HG02970 (cell line): ENCODE data around the gene TFAP2E.

Experiments
- ATAC-seq: cut with Tn5 transposase; IDR thresholded peaks from one replicate; pipeline ENCODE4 v1.9.1; 2021; ENCODE audit warnings: mild to moderate bottlenecking, moderate library complexity, moderate number of reproducible peaks; ENCODE audit not compliant: unreplicated experiment, low FRiP score

The TFAP2E gene

GRCh38 chr1:35573198-35574124 is at the start of gene TFAP2E:
TSS of gene TFAP2E (plus strand) at chr1:35573314. CDS start at chr1:35573578, 264 bp downstream.
- ATAC-seq = no peak

DNA sequence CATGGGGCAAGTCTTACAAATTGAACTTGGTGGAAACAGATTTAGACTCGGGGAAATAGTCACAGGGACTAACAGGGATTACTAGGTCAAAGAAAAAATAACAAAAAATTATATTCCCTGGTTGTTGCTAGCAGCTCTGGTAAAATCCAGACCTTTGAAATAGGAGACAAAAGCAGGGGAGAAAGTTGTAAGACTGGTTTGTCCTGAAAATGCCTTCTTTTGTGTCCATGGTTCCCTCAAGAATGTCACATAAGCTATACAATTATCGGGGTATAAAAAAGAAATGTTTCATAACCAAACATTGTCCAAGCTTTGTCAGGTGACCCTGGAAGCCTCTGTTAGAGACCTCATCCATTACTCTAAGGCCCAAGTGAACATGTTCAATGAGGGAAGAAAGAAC is 49.0 kb upstream of the TFAP2E start:
- ATAC-seq = no peak

- no peak for ATAC-seq
Measured at GRCh38 chr1:35530168-35530567, 42.9 kb upstream of the TFAP2E start.

DNA sequence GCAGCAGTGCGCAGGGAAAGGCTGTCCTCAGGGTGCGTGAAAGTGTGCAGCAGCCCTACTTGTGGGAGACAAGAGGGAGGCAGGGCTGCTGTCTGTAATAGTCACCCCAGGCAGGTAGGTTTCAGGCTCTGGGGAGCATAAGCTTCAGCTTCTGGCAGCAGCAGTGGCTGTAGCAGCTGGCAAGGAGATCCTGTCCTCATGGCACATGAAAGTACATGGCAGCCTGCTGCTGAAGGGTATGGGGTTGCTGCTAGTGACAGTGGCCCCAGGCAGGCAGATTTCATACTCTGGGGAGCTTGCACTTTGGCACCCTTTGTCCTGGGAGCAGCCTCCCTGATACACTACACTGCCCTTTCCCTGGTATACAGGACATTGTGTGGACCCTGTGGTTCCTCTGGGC is 42.2 kb upstream of the TFAP2E start:
- no peak for ATAC-seq

- ATAC-seq = no peak
Measured at GRCh38 chr1:35531368-35531767, 41.7 kb upstream of the TFAP2E start.

DNA sequence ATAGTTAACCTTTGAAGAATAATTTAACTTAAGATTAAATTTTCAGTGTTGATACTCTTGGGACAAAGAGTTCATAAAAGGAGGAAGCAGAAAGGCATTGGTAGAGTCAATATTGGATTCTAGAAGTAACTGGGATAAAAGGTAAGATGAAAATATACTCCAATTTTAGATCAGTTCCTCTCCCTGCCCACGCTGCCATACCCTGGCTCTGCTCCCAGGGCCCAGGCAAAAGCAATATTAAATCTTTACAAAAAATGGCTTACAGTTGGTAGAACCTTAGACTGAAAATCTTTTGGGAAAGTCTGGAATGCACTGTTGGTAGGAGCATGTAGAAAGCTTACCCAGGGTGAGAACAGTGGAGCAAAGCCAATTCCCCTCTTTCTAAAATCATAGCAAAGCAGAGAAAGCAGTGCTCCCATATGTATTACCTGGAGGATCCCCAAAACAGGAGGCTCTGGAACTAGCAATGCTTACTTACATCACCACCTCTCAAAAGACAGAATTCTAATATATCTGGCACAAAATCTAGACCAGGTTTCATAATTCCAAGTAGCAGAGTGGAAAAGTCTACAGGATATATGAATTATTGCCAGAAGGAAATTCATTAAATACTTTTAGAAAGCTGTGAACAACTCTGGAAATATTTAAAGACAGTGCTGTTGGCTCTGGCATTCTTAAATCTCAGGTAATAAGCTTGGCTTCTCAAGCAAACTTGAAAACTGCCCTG is 40.5 kb upstream of the TFAP2E start:
- no peak for ATAC-seq

DNA sequence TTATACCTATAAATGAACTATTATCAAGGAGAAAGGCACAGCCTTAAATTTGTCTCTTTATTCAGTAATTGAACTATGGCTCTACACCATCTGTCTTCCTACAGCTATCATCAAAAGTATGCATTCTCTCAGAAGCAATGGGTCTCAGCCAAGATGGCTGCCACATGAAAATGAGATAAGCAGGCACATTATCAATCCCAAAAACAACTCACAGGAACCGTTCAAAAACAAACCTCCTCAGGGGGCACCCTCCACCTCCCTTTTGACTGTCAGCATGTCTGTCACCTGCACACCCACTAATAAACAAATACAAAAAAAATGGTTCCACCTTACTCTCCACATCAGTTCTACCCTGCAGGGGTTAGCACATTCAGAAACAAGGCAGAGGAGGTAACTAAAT is 39.5 kb upstream of the TFAP2E start:
- ATAC-seq = no peak

GRCh38 chr1:35535243-35535642 is 37.9 kb upstream of the TFAP2E start:
- no peak for ATAC-seq

DNA sequence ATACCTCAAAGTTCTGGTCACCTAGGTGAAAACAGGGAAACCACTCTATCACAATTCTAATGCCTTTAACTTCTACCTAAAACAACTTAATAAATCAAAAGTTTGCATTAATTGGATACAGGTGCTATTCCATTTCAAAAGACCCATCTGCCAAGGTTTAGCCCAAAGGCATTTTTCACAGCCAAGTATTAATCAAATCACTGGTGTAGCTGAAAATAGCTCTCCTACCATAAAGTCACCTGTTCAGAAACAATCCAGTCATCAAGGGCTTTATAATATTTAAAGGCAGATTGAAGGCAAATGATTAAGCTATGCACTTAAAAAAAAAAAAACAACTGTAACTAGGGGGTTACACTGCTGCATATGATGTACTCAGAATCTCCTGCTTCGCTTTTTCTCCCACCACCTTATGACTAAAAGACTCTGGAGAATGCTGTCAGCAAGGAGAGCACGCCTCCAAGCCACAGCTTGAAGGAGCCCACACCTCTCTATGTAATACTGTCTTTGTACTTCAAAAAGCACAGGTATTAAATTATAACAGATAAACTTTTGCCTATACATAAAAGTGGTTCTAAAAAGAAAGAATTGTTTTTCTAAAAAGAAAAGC is 36.5 kb upstream of the TFAP2E start:
- no peak for ATAC-seq

- ATAC-seq = no peak
Measured at GRCh38 chr1:35537806-35538205, 35.3 kb upstream of the TFAP2E start.

DNA sequence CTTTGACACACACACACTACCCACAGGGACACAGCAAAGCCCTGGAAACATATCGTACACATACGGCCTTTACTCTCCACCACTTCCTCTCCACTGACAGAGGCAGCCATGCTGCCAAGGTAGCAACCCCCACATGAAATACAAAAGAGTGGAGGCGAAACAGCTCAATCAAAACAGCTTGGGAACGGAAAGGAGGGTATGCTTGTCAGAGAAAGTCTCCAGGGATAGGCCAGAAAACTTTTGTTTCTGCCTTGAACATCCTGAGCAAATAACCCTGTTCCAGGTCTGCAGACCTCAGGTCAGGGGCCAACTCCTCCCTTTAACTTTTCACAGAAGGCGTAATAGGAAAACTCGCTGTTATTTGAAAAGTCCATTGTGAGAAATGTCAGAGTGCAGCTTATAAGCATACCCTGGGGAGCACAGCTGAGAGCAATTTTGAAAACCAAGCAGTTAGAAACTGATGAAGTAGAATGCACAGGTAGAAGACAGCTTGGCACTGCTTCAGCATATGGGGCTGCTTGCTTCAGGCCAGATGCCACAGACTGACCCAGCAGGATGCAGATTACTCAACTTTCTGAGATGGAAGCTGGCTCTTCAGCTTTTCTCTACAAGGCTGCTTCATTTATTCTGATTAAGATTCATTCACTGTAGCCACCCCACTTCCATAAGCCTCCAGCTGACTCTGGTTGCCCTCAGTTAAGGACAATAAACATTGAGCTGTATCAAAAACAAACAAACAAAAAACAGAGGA is 33.9 kb upstream of the TFAP2E start:
- ATAC-seq = no peak

GRCh38 chr1:35539824-35540261 is 33.3 kb upstream of the TFAP2E start:
- no peak for ATAC-seq

GRCh38 chr1:35544976-35545375 is 28.1 kb upstream of the TFAP2E start:
- no peak for ATAC-seq

- no peak for ATAC-seq
Measured at GRCh38 chr1:35546614-35547013, 26.5 kb upstream of the TFAP2E start.

- no peak for ATAC-seq
Measured at GRCh38 chr1:35553851-35554250, 19.3 kb upstream of the TFAP2E start.

DNA sequence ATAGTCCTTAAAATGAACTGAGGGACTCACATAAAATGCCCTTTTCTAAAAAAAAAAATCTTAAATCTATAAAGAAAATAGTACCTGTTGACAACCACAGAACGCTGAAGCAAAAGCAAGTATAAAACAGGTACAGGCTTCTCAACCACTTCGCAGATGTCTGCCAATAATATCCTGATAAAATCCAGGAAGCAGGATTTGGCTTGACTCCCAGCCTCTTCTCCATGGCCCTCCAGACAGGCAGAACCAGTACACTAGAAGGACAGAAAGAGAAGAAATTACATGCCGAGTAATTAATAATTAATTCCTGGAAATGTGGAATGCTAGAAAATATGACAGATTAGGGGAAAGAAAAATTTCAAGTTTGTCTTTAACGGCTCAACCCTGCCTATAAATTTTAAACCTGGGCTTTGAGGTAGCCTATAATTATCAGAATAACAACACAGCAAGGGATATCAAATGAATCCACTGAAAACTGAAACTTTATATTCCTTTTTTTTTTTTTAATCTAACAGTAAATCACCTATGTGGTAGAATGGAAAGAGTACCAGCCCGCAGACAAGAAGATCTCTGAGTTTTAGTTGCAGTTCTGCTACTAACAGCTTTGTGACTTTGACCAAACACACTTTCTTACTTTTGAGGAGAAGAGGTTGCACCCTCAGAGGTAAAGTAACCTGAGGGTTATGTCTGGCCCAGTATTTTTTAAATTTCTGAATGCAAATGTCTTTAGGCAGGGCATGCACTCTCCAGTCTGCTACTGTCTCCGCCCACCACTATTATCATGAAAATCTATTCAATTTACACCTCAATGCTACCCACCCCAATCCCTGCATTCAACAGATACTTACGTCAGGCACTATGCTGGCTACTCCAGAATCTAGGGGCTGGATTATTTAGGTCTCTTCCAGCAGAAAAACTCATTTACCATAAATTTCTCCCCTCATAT is 18.6 kb upstream of the TFAP2E start:
- ATAC-seq = no peak

- no peak for ATAC-seq
Measured at GRCh38 chr1:35555212-35555584, 17.9 kb upstream of the TFAP2E start.

DNA sequence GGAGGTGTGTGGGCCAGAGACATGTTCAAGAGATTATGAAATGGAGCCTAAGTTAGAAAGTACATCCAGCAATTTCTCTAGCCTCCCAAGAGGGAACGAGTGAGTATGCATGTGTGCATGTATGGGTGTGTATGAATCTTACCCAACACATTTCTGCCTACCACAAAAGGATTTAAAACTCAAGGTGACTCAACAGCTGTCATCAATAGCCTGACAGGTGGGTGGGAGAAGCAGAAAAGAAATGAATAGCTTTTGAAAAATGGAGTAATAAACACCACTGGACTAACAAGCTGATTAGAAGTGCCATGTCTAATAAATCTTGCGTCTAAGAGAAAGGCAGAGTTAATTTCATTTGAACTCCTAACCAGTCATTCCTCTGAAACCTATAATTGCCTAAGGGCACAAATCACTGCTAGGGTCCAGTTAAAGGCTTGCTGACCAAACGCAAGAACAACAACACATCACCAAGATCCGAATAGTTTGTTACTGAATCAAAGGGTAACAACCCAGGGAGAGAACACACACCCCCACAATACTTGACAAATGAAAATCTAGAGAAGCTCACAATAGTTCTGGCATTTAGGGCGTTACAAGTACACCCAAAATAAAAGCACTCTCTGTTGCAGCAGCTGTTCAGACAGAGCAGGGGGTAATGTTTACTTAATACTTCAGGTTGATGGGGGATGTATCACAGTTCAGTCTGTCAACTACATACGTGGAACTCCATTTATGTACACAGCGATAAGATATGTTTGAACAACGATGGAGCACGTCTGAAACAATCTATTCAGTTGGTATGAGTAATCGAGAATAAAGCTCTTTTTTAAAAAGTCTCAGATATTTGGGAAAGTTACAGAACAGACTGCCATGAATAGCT is 17.3 kb upstream of the TFAP2E start:
- ATAC-seq = no peak
